Breast epithelium (tissue), 3 donors: ENCODE results near the gene CLHC1.

Experiments used
- POLR2A ChIP-seq: fragments of 450-650 bp; IDR thresholded peaks from one replicate; pipeline ENCODE4 v1.6.1; 2016; ENCODE audit warnings: antibody characterized with exemption, mild to moderate bottlenecking, moderate library complexity
- POLR2AphosphoS5 ChIP-seq, 3 donors: sonication (generic); formaldehyde crosslinking; IDR thresholded peaks; one replicate each; pipeline ENCODE4 v1.6.1; 2017; ENCODE audit warnings: antibody characterized with exemption in 3 of 3
- TF ChIP-seq, protein P1 (sequence below), 3 donors: fragments of 450-650 bp; IDR thresholded peaks; one replicate each; pipeline ENCODE4 v1.5.1; 2016 to 2017; ENCODE audit warnings: antibody characterized with exemption in 3 of 3, mild to moderate bottlenecking in 3 of 3, moderate library complexity in 3 of 3

DNA sequence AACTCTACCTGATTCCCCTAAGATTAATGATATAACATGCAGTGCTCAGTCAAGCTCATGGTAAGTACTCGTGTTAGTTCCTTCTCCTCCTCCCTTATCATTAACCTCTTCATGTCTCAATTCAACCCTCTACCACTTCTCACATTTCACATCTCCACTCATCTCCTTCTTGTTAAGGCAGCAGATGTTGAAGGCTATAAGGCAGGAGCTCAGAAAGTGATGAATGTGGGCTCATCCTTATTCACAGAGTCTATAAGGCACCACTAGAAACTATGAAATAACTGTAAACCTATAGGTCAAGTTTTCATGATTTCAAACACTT, 56.0 kb downstream of the CLHC1 start:
- TF ChIP-seq POLR2A (no peak), POLR2AphosphoS5 (IDR thresholded peaks at IDR 0.05) (no peak)
- TF ChIP-seq, protein P1, sequence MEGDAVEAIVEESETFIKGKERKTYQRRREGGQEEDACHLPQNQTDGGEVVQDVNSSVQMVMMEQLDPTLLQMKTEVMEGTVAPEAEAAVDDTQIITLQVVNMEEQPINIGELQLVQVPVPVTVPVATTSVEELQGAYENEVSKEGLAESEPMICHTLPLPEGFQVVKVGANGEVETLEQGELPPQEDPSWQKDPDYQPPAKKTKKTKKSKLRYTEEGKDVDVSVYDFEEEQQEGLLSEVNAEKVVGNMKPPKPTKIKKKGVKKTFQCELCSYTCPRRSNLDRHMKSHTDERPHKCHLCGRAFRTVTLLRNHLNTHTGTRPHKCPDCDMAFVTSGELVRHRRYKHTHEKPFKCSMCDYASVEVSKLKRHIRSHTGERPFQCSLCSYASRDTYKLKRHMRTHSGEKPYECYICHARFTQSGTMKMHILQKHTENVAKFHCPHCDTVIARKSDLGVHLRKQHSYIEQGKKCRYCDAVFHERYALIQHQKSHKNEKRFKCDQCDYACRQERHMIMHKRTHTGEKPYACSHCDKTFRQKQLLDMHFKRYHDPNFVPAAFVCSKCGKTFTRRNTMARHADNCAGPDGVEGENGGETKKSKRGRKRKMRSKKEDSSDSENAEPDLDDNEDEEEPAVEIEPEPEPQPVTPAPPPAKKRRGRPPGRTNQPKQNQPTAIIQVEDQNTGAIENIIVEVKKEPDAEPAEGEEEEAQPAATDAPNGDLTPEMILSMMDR (IDR thresholded peaks at IDR 0.05) = no peak
